Stimulated activated CD4-positive, alpha-beta T cell treated with anti-CD3 and anti-CD28 coated beads, Interleukin-12 subunit alpha, Interleukin-12 subunit beta, amount 100 ng/mL, for 48 hours (primary cell): ENCODE data around the gene B3GNT5.

ENCODE experiments used
- DNase-seq, 3 donors: peaks; one replicate each; pipeline ENCODE4 v3.0.0-alpha.2; 2020; ENCODE audit warnings: low read depth in 2 of 3, low spot score in 1 of 3

The B3GNT5 gene

DNA sequence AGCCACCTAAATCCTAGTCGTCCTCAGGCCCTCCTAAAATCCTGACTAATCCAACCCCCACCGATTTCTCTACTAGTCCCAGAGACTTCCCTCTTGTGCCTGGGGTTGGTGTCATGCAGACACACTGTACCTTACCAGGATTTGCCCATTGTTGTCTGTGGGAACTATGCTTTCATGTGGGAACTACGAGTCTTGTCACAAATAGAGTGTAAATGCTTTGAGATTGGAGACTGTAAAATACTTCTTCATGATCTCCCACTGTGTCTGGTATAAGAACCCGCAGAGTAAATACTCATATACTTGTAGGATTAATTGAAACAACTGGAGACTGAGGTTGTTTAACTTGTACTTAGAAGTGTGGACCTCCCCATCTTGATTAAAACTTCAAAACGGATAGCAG, 11.2 kb downstream of the B3GNT5 start:
- DNase-seq, result no peak

DNA sequence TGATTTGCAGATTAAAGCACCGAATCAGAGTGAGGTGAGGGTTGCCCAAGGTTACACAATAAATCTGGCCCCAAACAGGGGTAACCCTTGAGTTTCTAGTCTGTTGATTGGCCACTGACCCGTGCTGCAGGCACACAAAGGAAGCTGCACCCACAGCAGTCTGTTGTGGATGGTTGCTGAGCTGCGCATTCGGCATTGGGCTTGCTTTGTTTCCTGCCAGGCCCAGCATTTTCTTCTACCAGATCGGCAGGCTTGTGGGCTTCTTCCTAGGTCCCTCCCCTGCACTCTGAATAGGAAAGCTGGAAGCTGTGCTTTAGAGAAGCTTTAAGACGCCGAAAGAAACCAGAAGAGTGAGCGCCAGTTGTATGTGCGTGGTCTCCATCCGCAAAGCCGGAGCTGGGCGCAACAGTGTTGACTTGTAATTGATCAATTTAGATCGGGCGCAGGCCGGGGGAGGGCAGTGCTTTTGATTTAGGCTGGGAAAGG, 12.1 kb downstream of the B3GNT5 start:
- no peak for DNase-seq

DNA sequence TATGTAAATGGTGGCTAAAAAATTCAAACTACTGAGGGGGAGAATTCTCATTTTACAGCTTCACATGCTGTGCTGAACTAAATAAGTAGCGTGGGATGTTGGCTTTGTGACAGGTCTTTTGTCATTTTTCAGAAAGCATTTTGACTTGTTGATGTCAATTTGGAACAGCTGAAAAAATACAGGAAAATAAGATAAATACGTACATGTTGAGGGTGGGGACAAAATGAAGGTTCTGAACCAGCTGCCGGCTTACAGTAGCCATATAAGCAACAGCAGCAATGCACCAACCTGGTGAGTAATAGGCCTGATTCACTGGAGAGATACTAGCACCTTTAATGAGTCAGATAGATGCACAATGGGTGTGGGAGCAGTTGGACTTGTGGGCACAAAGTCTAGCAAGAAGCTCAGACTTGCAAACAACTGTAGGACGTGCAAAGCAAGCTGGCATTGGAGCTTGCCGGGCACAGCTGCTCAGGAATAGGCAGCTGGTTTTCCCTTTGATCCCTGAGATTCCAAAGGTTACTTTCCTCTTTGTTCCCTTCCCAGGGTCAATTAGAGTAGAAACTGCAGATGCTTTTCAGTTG, 12.9 kb downstream of the B3GNT5 start:
- DNase-seq, result peak; percentile 45 to 59 (median 59)

DNA sequence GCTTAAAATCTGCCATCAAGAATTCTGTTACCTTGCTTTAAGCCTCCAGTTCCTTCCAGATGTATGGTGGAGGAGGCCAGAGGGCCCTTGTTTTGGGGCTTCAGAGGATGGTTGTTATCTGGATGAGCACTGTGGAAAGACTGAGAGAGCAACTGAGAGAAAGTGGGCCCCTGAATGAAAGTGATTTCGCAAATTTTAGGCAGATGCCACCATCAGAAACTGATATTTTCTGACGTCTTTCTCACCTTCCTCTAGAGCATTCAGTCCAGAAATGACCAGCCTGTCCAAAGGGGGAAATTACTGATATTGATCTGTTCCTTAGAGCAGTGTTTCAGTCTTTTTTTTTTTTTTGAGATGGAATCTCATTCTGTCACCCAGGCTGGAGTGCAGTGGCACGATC, 13.4 kb downstream of the B3GNT5 start:
- DNase-seq, result peak in 1 of 3 donors; percentile 15

DNA sequence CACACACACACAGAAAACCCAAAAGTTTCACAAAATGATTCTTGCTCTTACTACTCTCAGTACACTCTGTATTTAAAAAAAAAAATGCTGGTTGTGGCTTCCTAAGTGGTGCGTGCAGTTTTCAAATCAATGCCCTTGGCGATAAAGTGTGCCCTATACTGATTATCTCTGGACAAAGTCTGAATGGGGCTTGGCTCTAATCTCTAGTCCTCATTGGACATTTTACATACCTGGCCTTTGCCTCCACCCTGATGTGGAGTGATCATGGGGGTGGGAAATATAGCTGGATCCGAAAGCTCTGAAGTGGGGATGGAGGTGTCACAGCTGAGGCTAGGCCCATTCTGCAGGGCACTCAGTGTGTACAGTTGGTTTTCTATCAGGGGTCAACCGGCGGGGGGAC, 14.1 kb downstream of the B3GNT5 start:
- no peak for DNase-seq

DNA sequence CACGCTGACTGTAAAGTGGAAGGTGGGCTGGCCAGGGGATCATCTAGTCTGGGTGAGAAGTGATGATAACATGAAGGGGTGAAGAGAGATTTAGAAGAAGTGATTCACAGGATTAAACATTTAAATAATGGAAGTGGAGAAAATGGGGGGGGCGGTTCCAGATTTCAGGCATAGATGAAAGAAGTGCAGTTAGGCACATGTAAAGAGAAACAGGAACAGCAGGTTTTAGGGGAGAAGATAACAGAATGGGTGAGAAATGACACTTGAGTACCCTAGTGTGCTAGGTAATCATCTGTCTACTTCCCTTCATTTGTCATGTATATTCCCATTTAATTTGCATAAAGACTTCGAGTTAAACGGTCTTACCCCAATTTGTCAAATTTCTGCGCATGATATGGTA, 15.3 kb downstream of the B3GNT5 start:
- no peak for DNase-seq

DNA sequence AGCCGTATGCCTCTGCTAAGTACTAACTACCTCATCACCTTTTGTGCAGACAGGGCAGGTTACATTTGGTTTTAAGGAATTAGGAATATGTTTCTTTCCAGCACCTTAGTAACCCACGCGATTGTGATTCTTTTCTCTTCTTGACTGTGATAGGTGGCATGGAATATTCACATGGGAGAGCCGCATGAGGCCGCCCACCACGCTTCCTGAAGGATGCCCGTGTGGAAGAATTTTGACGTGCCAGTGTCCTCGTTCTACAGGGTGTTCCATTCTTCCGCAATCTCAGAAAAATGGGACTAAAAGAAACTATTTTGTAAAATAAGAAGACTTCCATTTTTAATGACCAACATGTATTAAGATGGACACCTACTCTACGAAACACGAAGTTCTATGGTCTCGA, 16.3 kb downstream of the B3GNT5 start:
- no peak for DNase-seq

DNA sequence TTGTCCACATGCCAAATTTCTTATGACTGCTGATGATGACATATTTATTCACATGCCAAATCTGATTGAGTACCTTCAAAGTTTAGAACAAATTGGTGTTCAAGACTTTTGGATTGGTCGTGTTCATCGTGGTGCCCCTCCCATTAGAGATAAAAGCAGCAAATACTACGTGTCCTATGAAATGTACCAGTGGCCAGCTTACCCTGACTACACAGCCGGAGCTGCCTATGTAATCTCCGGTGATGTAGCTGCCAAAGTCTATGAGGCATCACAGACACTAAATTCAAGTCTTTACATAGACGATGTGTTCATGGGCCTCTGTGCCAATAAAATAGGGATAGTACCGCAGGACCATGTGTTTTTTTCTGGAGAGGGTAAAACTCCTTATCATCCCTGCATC, 17.3 kb downstream of the B3GNT5 start:
- no peak for DNase-seq

DNA sequence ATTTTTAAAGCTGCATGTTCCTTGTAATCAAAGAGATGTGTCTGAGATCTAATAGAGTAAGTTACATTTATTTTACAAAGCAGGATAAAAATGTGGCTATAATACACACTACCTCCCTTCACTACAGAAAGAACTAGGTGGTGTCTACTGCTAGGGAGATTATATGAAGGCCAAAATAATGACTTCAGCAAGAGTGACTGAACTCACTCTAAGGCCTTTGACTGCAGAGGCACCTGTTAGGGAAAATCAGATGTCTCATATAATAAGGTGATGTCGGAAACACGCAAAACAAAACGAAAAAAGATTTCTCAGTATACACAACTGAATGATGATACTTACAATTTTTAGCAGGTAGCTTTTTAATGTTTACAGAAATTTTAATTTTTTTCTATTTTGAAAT, 19.1 kb downstream of the B3GNT5 start:
- DNase-seq, result no peak

DNA sequence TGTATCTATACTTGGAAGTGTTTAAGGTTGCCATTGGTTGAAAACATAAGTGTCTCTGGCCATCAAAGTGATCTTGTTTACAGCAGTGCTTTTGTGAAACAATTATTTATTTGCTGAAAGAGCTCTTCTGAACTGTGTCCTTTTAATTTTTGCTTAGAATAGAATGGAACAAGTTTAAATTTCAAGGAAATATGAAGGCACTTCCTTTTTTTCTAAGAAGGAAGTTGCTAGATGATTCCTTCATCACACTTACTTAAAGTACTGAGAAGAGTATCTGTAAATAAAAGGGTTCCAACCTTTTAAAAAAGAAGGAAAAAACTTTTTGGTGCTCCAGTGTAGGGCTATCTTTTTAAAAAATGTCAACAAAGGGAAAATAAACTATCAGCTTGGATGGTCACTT, 19.7 kb downstream of the B3GNT5 start:
- no peak for DNase-seq

DNA sequence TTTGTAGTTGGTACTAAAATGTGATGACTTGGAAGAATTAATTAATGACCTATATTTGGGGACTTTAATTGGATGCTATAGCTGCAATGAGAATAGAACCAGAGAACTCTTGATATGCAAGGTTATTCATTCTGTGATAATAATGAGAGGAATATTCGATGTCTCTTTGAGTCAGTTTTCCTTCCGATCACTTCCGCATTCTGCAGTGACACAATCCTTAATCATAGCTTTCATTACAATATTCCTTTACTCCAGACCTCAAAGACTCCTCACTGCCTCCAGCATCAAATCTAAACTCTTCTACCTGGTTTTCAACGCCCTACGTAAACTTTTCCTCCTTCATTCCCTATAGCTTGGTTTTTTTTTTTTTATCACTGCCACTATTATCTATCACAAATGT, 21.6 kb downstream of the B3GNT5 start:
- no peak for DNase-seq

DNA sequence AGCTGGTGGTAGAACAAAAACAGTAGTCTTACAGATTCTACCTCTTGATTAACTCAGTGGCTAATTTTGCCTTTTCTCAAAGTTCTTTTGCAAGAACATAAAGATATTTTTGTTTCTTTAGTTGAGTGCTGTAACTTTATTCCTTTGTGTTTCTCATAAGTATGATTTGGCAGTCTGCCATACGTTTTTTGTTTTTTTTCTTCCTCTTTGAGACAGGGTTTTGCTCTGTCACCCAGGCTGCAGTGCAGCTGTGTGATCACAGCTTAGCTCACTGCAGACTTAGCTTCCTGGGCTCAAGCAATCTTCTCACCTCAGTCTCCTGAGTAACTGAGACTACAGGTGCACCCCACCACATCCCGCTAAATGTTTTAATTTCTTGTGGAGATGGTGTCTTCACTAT, 22.4 kb downstream of the B3GNT5 start:
- no peak for DNase-seq

DNA sequence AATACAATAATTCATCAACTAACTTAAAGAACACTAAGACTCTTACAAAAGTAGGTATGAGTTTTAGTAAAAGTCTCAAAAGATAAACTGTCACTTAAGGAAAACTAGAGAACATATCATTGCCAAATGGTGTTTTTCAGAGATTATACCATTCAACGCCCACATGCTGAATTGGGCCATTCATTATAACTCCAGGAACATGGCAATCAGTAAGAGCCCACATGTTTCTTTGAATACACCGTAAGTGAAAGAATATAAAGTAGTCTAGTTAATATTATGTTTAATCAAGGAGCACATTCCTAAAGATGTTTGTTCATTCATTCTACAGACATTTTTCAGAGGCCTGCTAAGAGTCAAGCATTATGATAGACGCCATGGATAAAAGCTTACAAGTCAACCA, 22.9 kb downstream of the B3GNT5 start:
- DNase-seq, result no peak

DNA sequence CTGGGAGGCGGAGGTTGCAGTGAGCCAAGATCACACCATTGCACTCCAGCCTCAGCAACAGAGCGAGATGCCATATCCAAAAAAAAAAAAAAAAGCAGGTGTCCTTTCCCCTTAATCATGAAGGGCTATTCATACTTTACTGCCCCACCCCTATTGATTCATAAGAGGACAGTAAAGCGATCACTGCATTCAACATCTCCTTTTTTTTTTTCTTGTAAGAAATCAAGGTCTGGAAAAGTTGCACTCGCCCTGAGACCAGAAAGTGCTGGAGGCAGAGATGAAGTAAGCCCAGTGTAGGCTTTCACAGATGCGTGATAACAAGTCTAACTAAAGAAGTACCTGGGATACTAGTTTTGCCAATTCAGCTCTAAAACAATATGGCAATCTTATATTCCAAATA, 24.2 kb downstream of the B3GNT5 start:
- DNase-seq, result no peak

DNA sequence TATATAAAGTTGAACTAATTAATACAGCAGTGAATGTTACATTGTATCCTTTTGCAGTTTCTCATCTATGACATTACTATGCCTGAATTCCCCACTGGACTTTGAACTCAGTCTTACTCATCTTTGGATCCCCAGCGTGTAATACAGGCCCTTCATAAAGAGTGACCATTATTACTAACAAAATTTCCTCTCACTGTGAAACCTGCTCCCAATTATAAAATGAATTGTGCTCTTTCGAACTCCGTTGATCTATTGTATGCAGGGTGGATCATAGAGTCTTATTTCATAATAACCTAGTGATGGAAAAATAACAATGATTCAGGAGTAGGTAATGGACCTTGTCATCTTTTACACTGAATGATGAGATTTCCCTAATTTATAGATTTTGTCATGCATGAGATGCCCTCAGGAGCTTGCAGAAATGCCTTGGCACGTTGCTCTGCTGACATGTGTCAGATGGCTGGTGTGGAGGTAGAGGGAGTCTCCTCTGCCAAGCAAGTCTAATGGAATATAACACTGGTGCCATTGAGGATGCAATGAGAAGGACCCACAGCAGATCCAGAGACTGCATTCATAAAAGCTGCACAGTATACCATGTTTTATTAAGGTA, 25.5 kb downstream of the B3GNT5 start:
- no peak for DNase-seq

DNA sequence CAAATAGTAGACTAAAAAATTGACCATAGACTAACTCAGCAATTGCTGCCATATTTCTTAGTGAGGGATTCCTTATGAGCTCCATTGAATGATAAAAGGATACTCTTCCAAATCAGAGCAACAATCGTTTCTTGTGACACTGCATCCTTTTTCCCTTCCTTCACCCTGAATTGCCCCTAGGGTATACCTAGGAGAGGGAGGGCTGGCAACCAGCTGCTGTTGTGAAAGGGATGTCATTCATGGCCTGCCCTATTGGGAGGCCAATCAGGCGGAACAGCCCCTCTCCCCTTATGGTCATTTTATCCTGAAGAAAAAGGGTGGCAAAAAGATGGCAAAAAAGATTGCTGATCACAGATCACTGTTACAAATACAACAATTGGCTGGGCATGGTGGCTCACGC, 26.3 kb downstream of the B3GNT5 start:
- no peak for DNase-seq

DNA sequence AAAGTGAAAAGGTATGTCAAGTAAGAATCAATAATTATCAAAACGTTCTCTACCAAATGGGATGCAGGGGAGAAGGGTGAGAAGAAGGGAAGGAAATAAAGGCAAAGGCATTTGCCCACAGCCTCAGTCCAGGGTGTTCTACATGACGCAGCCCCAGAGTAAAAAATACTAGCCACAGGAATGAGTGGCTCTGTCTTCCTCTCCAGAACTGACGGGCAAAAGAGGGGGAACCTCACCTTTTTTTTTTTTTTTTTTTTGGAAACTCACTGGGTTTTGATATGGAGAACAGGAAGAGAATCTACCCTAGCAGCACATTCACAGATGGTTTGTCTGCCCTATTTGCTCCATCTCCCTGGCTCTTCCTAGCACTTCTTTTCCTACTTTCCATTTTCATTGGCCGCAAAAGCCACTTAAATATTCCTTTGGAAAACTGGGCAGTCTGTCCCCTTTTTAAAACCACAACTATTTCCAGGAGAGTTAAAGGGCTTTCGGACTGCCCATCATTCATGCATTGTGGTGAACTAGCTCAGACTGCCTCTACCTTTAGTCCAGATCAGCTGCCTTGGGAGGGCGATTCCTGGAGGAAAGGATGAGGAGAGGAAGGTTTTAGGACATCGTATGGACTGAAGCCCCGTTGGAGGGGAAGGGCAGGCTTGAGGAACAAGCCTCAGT, 28.2 kb downstream of the B3GNT5 start:
- DNase-seq, result no peak

DNA sequence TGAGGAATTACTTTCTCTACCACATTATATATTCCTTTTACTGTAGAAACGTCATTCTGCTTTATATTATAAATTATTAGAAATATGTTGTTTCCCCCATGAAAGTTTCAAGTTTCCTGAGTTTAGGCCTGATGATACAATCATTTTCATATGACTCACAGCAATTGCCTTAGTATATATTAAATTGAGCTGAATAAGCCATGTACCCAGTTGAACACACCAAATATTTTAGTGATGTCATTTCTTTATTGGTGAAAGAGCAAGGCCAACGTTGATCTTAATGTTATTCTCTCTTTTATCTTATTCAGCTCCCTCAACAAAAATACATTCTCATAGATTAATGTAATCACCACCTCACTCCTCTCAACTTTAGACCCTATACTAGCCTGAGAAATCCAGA, 30.8 kb downstream of the B3GNT5 start:
- DNase-seq, result no peak

DNA sequence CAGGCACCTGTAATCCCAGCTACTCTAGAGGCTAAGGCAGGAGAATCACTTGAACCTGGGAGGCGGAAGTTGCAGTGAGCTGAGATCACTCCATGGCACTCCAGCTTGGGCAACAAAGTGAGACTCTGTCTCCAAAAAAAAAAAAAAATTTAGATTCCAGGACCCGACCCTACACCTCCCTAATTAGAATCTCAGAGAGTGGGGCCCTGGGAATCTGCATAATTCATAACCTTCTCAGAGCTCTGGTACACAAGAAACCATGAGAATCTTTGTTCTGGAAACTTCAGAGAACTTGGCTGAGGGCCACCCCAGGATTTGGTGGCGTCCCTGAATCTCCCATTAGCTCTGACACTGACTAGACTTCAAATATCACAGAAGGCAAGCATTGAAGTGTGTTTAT, 31.5 kb downstream of the B3GNT5 start:
- DNase-seq, result no peak

DNA sequence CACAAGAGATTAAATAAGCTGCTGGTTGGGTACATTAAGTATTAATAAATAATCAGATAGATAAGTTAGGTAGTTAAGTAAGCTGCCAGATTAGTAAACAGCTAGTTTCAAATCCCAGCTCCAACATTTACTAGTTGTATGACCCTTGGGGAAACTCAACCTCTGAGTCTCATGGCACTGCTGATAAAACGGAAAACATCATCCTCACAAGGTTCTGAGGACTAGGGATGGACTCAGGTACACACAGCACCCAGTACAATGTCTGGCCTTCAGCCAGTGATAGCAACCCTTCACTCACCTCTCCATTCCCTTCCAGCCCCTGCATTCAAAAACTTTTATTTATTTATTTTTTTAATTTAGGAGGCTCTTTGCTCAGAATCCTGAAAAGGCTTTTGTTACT, 32.3 kb downstream of the B3GNT5 start:
- DNase-seq, result no peak

DNA sequence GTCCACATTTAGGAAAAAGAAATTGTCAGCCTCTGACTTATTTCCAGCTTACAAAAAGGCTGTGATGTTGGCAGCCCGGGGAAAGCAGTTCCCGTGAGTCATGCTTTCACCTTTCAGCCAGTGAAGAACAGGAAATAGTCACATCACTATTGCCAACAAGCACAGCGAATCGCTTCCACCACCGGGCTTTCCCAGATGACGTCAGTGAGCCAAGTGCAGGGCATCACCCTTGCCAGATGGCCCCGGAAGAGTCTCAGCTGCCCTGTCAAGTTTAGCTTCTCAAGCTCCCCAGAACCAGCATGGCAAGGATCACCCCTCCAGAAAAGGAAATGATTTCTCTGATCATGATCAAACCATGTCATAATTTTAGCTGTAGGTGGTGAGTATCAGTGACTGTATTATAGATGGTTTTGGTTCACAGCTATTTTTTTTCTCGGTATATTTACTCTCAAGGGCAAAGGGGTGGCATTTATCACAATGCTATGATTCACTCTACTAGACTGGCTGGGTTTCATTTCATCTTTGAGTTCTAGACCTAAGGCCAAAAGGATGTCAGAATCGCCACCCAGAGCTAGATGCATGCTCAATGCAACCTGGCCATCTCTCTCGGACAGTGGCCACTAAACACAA, 32.9 kb downstream of the B3GNT5 start:
- peak; percentile 92 to 97 (median 92) for DNase-seq

DNA sequence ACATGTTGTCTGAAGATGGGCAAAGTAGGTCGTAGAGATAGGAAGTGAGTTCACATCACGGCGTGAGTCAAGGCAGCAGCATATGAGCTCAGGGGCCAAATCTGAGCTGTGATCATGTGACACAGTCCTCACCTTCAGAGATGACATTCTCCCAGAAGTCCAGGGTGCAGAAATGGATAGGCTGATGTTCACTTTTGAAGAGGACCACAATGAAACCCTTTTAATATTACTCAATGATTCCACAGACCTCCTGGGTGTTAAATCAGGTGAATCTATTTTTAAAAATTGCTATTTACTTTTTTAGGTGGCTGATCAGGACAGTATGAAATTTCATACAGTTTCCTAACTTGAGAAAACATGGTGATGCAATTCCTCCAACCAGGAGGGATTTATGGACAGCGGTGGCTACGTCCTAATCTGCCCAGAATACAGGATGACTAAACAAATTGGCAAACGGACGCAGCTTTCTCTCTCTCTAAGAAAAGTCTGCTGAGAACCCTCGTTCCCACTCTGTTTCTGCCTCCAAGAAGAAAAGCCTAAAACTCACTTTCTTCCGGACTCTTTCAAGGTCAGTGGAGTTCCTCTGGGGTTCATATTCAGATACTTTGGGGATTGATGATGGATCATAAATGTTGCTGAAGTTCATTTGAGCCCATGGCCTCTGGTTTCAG, 34.4 kb downstream of the B3GNT5 start:
- DNase-seq, result no peak
